SK-N-MC (cell line): Measurements from ENCODE around the gene SAMD14.

Experiments used
- EZH2 ChIP-seq: fragments of 200-600 bp; sonication (generic); IDR thresholded peaks from one replicate; pipeline ENCODE4 v1.6.1; 2017; ENCODE audit warnings: antibody characterized with exemption
- POLR2AphosphoS5 ChIP-seq: IDR thresholded peaks from 2 replicates; pipeline ENCODE4 v1.6.1; 2012; ENCODE audit warnings: mild to moderate bottlenecking, low read depth, low read length, borderline replicate concordance

DNA sequence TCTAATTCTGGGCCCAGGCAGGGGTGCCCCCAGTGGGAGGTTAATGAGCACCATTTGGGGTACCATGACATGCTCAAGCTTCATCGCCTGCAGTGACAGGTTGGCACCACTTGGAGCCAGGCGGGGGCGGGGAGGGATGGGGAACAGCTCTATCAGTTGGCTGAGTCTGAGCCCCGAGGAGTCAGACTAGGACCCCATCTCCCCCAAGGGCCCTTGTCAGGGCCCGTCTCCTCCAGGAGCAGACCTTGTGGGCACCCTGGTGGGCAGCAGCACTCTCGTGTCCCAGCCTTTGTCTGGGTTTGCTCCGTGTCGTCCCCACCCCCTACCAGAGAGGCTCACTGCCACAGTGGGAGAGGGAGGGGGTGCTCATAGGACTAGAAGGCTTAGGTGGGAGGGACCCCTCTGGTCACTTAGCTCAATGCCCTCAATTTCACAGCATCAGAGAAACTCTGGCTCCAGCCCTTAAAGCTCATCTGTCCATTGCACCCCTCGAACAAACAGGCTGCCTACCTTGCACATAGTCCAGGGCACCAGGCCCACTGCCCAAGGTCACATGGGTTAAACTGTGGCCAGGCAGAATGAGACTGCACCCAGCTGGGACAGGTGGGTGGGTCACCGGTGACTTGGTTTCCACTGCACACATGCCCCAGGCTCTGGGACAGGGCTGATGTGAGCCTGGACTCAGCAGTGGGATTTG is 16.4 kb upstream of the SAMD14 start:
- TF ChIP-seq EZH2: no peak
- TF ChIP-seq POLR2AphosphoS5: no peak
